Fibroblast of skin of left quadriceps (primary cell): ENCODE measurements around the gene PRMT2.

Experiments used
- DNase-seq, 2 experiments: peaks; one replicate each; pipeline ENCODE4 v3.0.0-alpha.2; 2013; ENCODE audit warnings: low read depth in 2 of 2

PRMT2 gene

GRCh38 chr21:46641656-46642055, 6.2 kb downstream of the PRMT2 start:
- DNase-seq, result no peak

- no peak for DNase-seq
These were observed 8.1 kb downstream of the PRMT2 start for GRCh38 chr21:46643379-46644177.

GRCh38 chr21:46645840-46646239, 10.4 kb downstream of the PRMT2 start:
- DNase-seq, result no peak

- DNase-seq, result no peak
These were observed 11.2 kb downstream of the PRMT2 start for GRCh38 chr21:46646541-46647154.

GRCh38 chr21:46648539-46648938, 13.1 kb downstream of the PRMT2 start:
- no peak for DNase-seq

- DNase-seq, result no peak
These were observed 13.9 kb downstream of the PRMT2 start for GRCh38 chr21:46649356-46649755.

- DNase-seq, result no peak
These were observed 15.1 kb downstream of the PRMT2 start for GRCh38 chr21:46650476-46651098.

- no peak for DNase-seq
These were observed 15.6 kb downstream of the PRMT2 start for GRCh38 chr21:46651121-46651520.

- DNase-seq, result no peak
These were observed 19.8 kb downstream of the PRMT2 start for GRCh38 chr21:46655230-46655629.

GRCh38 chr21:46656820-46657219, 21.3 kb downstream of the PRMT2 start:
- DNase-seq, result no peak

- DNase-seq, result no peak
These were observed 25.0 kb downstream of the PRMT2 start for GRCh38 chr21:46660505-46660904.

GRCh38 chr21:46661211-46661625, 25.7 kb downstream of the PRMT2 start:
- peak; percentile 57 to 64 for DNase-seq

- DNase-seq, result no peak
These were observed 26.3 kb downstream of the PRMT2 start for GRCh38 chr21:46661642-46662366.

- DNase-seq, result no peak
These were observed 26.8 kb downstream of the PRMT2 start for GRCh38 chr21:46662367-46662654.

- no peak for DNase-seq
These were observed 27.5 kb downstream of the PRMT2 start for GRCh38 chr21:46662765-46663500.

- DNase-seq, result no peak
These were observed 28.3 kb downstream of the PRMT2 start for GRCh38 chr21:46663754-46664153.

GRCh38 chr21:46664316-46664995, 29.0 kb downstream of the PRMT2 start:
- no peak for DNase-seq

GRCh38 chr21:46665566-46665965, 30.1 kb downstream of the PRMT2 start:
- no peak for DNase-seq

GRCh38 chr21:46666941-46667740, 31.7 kb downstream of the PRMT2 start:
- DNase-seq, result peak in 1 of 2 experiments; percentile 2

- DNase-seq, result peak; percentile 3 to 9
These were observed 32.4 kb downstream of the PRMT2 start for GRCh38 chr21:46667741-46668380.
